Adipose tissue (tissue), 3 donors: Measurements from ENCODE around the gene ZFPL1. TPM values are rescaled to one million over a fixed set of nuclear protein-coding genes. Genes with fewer than 3 reads are reported as not detected.
A peak's percentile ranks its signal among the peaks of the same experiment; 100 is the strongest.

Experiments
- H3K27ac ChIP-seq: one replicate; pipeline ENCODE4 v1.5.1; 2013; ENCODE audit warnings: low read depth, low read length
- WGBS, 3 donors: extraction: QIAGEN DNeasy Blood & Tissue Kit; methylation state at CpG; one replicate each; pipeline ENCODE4 v1.1.7; 2013; 5-methylcytosine and 5-hydroxymethylcytosine counted together
- polyA plus RNA-seq, 3 donors: library from polyadenylated mRNA; stranded (reverse); fragments of 200-250 nt; gene quantifications; one replicate each; pipeline ENCODE4 v1.2.3, GENCODE V29; 2013
- donor health status: healthy with polysubstance abuse.
- donor health status: Bipolar disorder and iron deficiency.
- donor health status: healthy.

Gene ZFPL1
- polyA plus RNA-seq, 3 donors: 29.7 to 40.9 (median 35.5) TPM

- H3K27ac ChIP-seq: no peak overlapping the region
- WGBS, 3 donors: 0 to 1% (median 1%) methylated on average over 20 of the region's 20 CpGs
Observed at GRCh38 chr11:65133724-65134123, 49.7 kb downstream of the ZFPL1 start.

DNA sequence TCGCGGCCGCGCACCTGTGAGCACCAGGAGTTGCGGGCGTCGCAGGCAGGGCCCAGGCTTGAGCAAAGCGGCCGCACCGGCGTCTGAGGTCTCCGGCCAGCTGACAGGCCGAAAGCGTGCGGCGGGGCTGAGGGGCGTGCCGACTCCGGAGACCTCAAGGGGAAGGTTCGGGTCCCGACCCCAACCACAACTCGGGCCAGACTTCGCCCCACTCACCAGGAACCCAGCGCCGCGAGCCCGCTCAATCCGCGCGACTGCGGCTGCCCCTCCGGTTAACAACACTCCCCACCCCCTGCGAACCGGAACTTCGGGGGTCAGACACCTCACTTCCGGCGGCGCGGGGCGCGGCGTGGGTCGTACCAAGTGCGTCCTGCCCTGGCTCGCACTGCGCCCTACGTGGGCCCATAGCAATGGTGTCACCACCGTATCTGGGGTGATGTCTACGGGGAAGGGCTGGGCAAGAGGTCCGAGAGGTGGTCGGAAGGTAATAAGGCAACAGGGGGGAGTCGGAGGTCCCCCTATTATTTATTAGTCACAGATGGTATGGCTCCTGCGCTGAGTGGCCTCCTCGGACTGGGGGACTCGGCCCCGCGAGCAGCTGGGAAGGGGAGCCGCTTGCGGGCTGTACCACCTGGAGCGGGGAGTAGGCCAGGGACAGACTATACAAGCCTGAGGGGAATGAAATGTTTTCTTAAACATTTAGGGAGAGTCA lies 50.4 kb downstream of the ZFPL1 start, which contains the start of gene SYVN1:
Gene SYVN1 (minus strand): TSS at position 280 of the 712 bp plus-strand sequence. CDS start 918 bp downstream, outside the sequence.
- 0% methylated on average over 51 to 60 of the region's 60 CpGs for WGBS, 3 donors
- peak within 1 kb of the TSS; percentile 75 for H3K27ac ChIP-seq

GRCh38 chr11:65134952-65135632 lies 51.1 kb downstream of the ZFPL1 start:
- WGBS, 3 donors: 1 to 2% (median 2%) methylated on average over 24 of the region's 24 CpGs
- H3K27ac ChIP-seq: peak overlapping the region; percentile 75

GRCh38 chr11:65135633-65136145 lies 51.7 kb downstream of the ZFPL1 start:
- WGBS, 3 donors: 40 to 59% (median 53%) methylated on average over 11 of the region's 11 CpGs

DNA sequence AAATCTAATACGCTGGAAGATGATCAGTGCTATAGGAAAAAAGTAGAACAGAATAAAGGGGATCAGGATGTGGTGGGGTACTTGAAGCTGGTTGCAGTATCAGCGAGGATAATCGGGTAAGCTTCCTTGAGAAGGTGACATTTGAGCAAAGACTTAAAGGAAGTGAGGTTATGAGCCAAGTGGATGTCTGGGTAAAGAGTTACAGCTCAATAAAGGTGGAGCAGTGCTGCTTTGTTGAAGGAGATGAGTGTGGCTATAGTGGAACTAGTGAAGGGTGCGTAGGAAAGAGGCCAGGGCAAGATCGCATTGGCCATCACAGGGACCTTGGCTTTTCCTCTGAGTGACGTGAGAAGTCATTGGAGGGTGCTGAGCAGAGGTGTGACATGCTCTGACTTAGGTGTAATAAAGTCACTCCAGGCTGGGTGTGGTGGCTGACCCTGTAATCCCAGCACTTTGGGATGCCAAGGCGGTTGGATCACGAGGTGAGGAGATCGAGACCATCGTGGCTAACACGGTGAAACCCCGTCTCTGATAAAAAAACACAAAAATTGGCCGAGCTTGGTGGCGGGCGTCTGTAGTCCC lies 52.6 kb downstream of the ZFPL1 start:
- H3K27ac ChIP-seq: no peak overlapping the region

More at GRCh38 chr11:65135633-65136145, 51.7 kb downstream of the ZFPL1 start:
- H3K27ac ChIP-seq: no peak overlapping the region

More for the DNA sequence above, 52.6 kb downstream of the ZFPL1 start:
- 88 to 90% (median 89%) methylated on average over 15 of the region's 15 CpGs for WGBS, 3 donors

Other genes starting within 250 kb of the ZFPL1 start
- gene CDC42BPG, start 239.6 kb upstream of the ZFPL1 start, polyA plus RNA-seq: 1 to 10 TPM in 2 of 3 donors, under 1 TPM in 1; 0.90 to 9.7 (median 1.4) TPM
- 10 to 100 TPM; 10.3 to 68.5 (median 22.9) TPM for gene EHD1, start 205.6 kb upstream of the ZFPL1 start, polyA plus RNA-seq
- gene ATG2A, start 167.0 kb upstream of the ZFPL1 start, polyA plus RNA-seq: 10 to 100 TPM; 12.4 to 14.7 (median 14.5) TPM
- gene PPP2R5B, start 159.5 kb upstream of the ZFPL1 start, polyA plus RNA-seq: 10 to 100 TPM in 2 of 3 donors, 1 to 10 TPM in 1; 10.0 to 17.9 (median 13.0) TPM
- gene GPHA2, start 148.3 kb upstream of the ZFPL1 start, polyA plus RNA-seq: 1 to 10 TPM in 1 of 3 donors, not detected in 2; 3.6 TPM
- gene MAJIN, start 112.1 kb upstream of the ZFPL1 start, polyA plus RNA-seq: under 1 TPM in 1 of 3 donors, not detected in 2; 0.08 TPM
- 1 to 10 TPM; 1.2 to 7.4 (median 5.5) TPM for gene BATF2, start 87.3 kb upstream of the ZFPL1 start, polyA plus RNA-seq
- 100 to 1,000 TPM in 2 of 3 donors, 10 to 100 TPM in 1; 57.9 to 226 (median 169) TPM for gene ARL2, start 70.1 kb upstream of the ZFPL1 start, polyA plus RNA-seq
- gene SNX15, start 56.8 kb upstream of the ZFPL1 start, polyA plus RNA-seq: 10 to 100 TPM; 14.3 to 27.7 (median 25.3) TPM
- 10 to 100 TPM in 1 of 3 donors, 1 to 10 TPM in 2; 7.8 to 10.7 (median 7.9) TPM for gene SAC3D1, start 43.0 kb upstream of the ZFPL1 start, polyA plus RNA-seq
- 10 to 100 TPM in 2 of 3 donors, 1 to 10 TPM in 1; 3.1 to 28.8 (median 12.0) TPM for gene NAALADL1, start 25.7 kb upstream of the ZFPL1 start, polyA plus RNA-seq
- 1 to 10 TPM in 1 of 3 donors, under 1 TPM in 2; 0.39 to 1.3 (median 0.52) TPM for gene CDCA5, start 182 bp upstream of the ZFPL1 start, polyA plus RNA-seq
- gene VPS51, start 12.0 kb downstream of the ZFPL1 start, polyA plus RNA-seq: 100 to 1,000 TPM; 109 to 192 (median 128) TPM
- gene TM7SF2, start 27.6 kb downstream of the ZFPL1 start, polyA plus RNA-seq: 100 to 1,000 TPM in 1 of 3 donors, 10 to 100 TPM in 2; 25.3 to 151 (median 78.4) TPM
- gene ZNHIT2, start 33.5 kb downstream of the ZFPL1 start, polyA plus RNA-seq: 10 to 100 TPM in 2 of 3 donors, 1 to 10 TPM in 1; 5.1 to 15.1 (median 12.3) TPM
- 1,000 to 10,000 TPM in 1 of 3 donors, 100 to 1,000 TPM in 2; 732 to 1,153 (median 967) TPM for gene FAU, start 37.9 kb downstream of the ZFPL1 start, polyA plus RNA-seq
- gene MRPL49, start 38.1 kb downstream of the ZFPL1 start, polyA plus RNA-seq: 10 to 100 TPM; 22.3 to 32.5 (median 30.9) TPM
- 10 to 100 TPM; 17.0 to 43.7 (median 31.3) TPM for gene SYVN1, start 50.3 kb downstream of the ZFPL1 start, polyA plus RNA-seq
- not detected for gene SPDYC, start 86.0 kb downstream of the ZFPL1 start, polyA plus RNA-seq
- 10 to 100 TPM; 54.6 to 82.1 (median 75.0) TPM for gene CAPN1, start 97.7 kb downstream of the ZFPL1 start, polyA plus RNA-seq
- gene POLA2, start 177.7 kb downstream of the ZFPL1 start, polyA plus RNA-seq: 1 to 10 TPM; 2.3 to 5.4 (median 3.0) TPM
- gene CDC42EP2, start 230.6 kb downstream of the ZFPL1 start, polyA plus RNA-seq: 10 to 100 TPM in 2 of 3 donors, 1 to 10 TPM in 1; 5.4 to 82.5 (median 50.2) TPM
- 10 to 100 TPM; 15.7 to 25.3 (median 20.2) TPM for gene DPF2, start 249.6 kb downstream of the ZFPL1 start, polyA plus RNA-seq